GM18868 (cell line): Measurements from ENCODE around the gene LETM1.

ENCODE experiments used
- ATAC-seq: cut with Tn5 transposase; IDR thresholded peaks from one replicate; pipeline ENCODE4 v1.9.1; 2021; ENCODE audit warnings: mild to moderate bottlenecking, moderate library complexity; ENCODE audit not compliant: unreplicated experiment

The LETM1 gene

DNA sequence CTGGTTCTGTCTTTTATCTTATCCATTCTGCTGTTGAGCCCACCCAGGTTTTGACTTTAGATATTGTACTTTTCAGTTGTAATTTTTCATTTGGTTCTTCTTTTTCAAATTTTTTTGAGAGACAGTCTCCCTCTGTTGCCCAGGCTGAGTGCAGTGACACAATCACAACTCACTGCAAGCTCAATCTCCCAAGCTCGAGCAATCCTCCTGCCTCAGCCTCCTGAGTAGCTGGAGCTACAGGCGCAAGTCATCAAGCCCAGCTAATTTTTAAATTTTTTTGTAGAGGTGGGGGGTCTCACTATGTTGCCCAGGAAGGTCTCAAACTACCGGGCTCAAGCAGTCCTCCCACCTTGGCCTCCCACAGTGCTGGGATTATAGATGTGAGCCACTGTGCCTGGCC is 25.7 kb downstream of the LETM1 start:
- no peak for ATAC-seq

DNA sequence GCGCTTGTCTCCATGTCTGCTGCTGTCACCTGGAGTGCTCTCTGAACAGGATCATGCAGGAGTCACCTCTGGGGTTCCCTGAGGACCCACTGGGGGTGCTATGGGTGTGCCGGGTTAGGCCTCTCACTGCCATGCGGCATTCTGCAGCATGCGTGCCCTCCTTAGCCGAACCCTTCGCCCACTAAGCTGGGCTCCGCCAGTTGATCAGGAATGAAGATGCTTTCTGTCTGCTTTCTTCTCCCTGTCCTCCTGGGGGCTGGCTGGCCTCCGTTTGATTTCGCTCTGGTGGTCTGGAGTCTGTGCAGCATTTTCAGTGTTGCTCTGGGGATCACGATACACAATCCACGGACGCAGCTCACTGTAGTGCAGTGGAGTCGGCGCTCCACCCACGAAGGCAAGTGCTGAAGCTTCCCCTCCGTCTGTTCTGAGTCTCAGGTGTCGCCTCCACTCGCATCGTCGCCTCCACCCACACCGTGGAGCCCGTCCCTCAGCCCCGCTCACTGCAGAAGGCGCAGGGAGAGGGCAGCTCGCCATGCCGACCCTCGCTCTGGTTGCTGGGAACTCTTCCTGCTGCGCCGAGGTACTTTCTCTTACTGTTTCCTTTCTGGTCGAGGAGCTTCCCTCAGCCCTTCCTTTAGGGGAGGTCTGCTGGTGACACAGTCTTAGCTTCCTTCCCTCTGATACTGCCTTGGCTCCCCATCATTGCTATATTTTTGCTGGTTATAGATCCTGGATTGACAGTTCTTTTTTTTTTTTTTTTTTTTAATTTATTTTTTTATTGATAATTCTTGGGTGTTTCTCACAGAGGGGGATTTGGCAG is 29.2 kb downstream of the LETM1 start:
- ATAC-seq: no peak

DNA sequence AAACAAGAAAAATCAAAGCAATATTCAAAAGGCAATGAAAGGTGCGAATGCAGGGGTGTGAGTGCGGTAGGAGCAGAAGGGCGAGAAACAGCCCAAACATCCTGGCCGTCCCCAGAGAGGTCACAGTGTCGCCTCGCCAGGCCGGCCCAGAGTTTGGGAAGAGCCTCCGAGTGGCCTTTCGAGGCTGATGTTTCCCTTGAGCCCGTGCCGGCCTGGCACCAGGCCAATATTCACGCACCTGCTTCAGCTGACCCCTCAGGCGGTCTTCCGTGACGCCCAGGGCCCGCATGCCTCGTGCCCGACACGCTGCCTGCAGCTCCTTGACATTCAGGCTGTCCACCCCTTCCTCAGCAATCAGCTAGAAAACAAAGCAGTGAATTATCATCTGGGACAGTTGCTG is 30.6 kb downstream of the LETM1 start:
- no peak for ATAC-seq

DNA sequence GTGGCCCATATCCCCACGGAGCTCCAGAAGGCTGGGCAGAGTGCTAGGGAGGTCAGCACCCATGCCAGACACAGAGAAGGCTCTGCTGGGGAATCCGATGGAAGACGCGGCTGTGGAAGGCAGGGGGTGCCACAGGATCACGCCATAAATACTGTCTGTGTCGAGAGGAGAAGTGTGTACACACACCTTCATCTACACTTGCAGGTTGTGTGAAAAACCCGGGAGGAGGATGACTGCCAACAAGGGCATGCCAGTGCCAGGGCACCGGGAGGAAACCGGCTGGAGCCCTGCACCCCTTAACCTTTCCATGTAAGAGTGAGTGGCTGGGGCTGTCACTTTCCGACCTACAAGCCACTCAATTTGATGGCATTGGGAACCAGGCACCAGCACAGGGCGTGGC is 31.2 kb downstream of the LETM1 start:
- ATAC-seq: no peak

DNA sequence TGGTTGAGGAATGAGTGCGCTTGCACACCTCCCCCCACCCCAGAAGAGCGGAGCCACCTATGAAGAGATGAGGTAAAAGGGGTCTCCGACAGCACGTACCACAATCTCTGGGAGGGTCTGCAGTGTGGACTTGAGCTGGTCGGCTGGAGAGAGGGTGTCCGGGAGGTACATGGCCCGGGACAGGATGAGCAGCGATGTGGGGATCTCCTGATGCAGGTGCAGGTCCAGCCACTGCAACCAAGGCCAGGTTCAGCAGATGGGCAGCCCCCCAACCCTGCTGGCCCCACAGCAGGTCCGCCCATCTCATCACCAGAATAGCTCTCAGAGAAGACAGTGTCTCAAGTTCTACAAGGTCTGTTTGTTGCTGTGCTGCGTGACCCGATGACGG is 32.4 kb downstream of the LETM1 start:
- no peak for ATAC-seq

DNA sequence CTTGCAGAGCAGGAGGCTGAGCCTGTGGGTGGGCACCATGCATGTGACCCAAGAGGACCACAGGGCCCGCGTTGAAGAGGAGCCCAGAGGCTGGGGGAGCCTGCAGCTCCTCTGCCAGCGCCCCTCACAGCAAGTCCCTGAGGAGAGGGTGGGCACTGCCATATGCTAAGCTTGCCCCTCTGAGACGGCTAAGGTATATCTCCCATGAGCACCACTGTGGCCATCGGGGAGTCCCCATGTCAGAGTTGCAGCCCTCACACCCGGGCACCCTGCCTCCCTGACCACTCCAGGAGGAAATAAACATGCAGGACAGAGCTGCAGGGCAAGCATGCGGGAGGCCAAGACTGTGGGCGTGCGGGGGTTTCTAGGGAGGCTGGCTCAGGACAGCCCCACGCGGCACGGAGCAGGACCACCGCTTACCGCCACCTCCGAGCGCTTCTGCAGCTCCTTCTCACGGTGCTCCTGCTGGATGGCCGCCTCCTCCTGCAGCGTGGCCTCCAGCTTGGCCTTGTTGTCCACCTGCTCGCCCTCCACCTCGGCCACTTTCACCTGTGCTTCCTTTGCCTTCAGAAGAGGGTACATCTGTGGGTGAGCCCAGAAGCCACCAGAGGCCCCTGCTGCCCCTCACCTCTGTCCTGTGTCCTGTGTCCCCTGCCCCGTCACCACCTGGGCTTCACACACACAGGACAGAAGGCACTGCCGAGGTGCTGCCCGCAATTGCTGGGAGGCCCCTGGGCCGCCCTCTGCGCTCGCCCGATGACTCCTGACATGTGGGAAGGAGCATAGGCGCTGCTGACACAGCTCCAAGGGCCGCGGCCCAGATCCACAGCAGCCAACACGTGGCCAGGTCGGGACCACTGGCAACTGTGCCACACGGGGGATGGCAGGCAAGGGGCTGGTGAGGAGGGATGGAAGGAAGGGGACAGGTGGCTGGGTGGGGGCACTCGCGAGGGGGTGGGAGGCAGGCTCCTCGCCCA is 33.1 kb downstream of the LETM1 start:
- ATAC-seq: no peak

DNA sequence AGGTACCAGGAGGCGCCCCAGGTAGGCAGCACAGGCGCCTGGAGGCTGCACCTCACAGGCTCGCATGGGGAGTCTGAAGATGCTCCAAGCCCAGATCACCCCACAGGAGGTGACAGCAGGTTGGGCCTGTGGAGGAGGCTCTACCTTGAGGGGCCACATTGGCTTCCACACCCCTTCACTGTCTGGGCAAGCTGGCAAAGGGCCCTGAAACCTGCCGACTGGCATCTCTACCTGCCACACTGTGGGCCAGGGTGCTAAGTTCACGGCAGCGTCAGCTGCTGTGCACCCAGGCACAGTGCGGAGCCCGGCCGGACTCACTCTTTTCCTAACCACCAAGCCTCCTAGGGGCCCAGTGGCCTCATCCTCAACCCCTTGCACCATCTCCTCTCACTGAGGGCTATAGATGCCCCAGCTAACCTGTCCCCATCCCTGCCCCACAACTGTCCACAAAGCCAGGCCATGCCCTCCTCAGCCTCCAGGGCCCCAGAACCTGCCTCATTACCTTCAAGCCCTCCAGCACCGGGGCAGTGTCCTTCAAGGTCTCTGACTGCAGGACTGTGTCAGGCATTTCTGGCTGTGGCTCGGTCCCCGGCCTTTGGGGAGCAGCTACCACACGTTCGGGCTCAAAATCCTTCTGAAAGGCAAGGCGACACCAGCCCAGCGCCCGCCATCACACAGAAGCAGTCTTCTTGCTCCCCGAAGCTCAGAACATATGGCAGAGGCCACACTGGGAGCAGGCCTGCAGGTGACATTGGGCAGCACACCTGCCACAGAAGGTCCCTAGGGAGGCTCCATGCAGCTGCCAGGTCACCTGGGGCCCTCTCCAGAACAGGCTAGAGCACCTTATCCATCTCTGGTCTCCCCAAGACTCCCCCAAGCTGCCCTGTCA is 34.0 kb downstream of the LETM1 start:
- no peak for ATAC-seq

DNA sequence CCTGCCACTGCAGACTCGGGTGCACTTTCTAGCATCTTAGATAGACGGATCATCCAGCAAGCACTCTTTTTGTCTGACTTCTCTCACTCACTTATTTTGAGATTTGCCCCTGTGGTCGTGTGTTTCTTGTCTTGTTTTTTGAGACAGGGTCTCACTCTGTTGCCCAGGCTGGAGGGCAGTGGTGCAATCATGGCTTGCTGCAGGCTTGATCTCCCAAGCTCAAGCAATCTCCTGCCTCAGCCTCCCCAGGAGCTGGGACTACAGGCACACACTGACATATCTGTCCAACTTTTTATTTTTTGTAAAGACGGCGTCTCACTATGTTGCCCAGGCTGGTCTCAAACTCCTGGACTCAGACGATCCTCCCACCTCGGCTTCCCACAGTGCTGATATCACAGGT is 36.1 kb downstream of the LETM1 start:
- ATAC-seq: no peak

DNA sequence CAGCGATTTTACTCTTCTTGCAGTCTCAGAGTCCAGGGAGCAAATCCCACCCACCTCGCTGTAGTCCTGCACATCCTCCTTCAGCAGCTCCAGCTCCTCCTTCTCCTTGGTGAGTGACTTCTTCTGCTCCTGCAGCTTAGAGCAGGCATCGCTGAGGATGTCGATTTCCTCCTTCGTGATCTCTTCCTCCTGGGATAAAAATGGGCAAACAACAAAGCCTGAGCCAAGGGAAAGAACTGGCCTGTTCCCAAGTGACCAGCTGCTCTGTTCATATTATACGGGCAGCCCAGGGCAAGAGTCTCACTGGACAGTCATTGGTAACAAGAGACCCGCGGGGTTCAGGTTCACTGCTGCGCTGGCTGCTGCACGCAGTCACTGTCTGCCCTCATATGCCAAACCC is 36.7 kb downstream of the LETM1 start:
- ATAC-seq: no peak

DNA sequence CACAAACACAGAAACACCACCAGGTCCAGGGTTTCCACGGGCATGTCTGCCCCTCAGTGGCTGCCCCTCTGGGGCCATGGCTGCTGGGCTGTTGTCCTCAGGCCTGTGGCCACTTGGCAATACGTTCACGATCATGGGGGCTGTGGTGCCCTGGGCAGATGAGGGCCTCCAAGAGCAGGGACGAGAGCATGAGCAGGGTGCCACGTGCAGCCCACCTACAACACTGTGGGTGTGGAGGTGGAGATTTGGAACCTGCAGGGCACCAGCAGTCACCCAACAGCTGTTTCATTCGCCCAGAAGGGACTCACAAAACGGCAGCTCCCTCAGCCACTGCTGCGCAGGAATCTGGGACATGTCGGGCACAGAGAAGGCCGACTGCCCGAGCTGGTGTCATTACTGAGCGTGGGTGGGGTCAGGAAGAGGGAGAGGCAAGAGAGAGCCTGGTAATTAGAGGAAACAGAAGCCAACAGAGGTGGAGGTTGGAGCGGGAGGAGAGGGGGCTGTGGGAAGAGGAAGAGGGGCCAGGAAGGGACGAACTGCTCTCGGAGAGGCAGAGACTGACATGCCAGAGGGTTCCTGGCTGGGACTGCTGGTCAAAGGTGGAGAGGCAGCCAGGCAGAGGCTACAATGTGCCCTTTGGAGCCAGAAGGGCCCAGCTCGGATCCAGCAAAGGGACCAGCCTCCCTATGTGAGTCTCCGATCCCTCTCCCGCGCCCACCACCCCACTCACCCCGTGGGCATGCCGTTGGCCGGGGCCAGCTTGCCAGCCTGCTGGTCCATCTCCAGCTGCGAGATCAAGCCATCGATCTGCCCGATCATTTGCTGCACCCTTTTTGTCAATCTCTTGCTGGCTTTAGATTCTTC is 39.7 kb downstream of the LETM1 start:
- no peak for ATAC-seq

DNA sequence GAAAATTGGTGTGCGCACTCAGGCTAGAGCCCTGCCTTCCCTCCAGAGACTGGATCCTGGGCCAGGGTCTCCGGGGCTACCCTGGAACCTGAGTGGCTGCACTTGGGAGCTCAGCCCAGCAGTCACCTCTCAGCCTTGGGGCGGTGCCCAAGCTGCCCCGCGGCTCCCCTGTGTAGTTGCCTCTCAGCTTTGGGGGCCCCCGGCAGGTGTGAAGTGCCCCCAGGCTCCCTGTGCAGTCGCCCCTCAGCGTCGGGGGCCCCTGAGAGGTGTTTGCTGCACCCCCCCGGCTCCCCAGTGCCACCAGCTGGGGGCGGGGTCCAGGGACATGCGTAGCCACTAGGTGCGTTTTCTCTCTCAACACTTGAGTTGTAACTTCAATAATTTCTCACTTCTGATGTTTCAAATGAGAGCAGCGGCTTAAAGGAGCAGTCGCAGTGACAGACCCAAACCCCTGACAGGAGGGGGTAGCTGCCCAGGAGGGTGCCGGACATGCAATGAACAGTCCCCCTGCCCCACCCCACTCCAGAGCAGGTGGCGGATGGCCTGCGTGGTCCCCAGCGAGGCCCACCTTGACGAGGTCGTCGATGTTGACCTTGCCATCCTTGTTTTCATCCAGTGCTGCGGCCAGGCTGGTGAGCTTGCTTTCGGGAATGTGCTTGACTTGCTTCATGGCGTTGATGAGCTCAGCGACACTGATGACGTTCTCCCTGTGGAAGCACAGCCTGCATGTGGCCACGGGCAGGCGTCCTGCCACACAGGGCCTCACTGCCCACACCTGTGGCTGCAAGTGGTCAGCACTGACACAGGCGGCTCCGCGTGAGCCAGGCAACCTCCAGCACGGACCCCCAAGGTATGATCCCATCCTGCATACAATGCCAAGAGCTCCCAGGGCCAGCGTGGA is 40.6 kb downstream of the LETM1 start:
- ATAC-seq: no peak

DNA sequence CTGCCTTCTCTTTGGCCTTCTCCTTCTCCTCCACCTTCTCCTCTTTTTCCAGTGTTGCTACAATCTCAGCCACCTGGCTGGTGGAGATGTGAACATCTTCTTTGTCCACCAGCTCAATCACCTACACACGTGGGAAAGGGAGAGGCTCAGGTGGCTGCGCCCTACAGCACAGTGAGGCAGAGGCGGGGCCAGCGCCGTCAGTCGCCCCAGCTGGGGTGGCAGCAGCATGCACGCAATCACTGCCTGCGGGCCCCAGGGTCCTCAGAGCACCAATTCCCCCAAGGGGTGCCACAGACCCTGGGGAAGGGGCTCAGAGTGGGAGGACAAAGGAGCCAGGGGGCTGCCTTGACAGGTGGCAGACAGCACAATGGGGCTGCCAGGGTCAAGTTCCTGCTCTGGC is 41.5 kb downstream of the LETM1 start:
- ATAC-seq: no peak

DNA sequence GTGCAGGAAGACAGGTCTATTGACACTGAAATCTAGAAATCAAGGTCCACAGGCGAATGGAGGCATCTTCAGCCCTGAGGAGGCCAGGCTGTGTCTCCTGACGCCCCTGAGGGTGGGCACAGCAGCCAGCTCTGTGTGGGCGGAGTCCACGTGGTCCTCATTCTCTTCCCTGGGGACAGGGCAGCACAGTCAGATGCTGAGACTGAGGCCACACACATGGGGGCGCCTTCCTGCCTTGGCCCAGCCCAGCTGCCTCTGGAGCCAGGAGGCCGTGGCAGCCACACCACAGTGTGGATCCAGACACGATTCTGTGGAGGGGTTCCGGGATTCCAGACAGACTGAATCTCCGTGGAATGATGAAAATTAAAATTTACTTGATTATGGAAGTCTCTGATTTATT is 42.0 kb downstream of the LETM1 start:
- ATAC-seq: no peak

DNA sequence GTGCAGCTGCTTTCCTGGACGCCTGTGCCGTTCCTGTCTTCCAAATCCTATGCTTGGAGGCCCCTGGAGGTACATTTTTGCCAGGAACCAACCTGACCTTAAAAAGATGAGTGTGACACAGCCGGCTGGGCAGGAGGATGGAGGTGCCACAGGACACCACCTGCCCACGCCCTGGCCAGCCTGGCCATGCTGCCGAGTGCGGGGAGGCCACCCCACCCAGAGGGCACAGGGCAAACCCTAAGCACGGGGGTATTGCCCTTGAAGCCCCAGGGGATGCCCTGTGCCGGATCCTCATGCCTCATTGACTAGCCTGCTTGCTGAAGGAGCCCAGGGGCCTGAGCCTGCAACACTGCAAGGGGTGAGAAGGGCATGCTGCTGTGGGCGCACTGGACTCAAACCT is 42.7 kb downstream of the LETM1 start:
- no peak for ATAC-seq

DNA sequence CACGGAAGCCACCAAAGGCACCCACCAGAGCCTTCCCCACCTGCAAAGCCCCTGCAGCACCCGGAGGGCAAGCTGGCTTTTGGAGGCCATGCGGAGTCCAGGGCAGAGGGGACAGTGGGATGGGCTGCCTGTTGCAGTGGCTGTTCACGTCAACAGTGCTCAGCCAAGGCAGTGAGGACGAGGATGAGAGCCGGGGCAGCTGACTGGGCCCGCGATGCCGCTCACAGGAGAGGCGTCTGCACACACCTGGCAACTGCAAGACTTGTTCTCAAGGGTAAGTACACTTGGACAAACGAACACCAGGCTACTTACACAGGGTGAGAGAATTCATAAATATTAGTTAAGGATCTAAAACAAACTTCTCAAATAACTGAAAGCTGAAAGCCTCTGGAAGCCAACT is 43.2 kb downstream of the LETM1 start:
- ATAC-seq: no peak

DNA sequence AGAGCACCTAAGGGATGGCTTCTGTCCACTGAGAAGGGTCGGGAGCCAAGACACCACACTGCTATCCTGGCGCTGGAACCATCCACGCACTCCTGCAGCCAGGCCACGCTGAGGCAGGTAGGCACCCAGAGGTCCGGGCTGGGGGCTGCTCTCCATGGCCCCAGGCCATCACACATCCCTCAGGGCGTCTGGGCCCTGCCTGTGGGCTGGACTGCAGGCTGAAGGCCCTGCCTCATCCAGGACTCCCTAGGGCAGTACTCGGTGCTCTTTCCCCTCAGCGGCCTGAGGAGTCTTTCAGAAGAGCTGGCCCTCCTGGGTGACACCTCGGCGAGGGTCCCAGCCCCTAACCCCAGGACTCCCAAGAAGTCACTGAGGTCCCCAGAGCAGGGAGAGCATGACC is 45.2 kb downstream of the LETM1 start:
- no peak for ATAC-seq

DNA sequence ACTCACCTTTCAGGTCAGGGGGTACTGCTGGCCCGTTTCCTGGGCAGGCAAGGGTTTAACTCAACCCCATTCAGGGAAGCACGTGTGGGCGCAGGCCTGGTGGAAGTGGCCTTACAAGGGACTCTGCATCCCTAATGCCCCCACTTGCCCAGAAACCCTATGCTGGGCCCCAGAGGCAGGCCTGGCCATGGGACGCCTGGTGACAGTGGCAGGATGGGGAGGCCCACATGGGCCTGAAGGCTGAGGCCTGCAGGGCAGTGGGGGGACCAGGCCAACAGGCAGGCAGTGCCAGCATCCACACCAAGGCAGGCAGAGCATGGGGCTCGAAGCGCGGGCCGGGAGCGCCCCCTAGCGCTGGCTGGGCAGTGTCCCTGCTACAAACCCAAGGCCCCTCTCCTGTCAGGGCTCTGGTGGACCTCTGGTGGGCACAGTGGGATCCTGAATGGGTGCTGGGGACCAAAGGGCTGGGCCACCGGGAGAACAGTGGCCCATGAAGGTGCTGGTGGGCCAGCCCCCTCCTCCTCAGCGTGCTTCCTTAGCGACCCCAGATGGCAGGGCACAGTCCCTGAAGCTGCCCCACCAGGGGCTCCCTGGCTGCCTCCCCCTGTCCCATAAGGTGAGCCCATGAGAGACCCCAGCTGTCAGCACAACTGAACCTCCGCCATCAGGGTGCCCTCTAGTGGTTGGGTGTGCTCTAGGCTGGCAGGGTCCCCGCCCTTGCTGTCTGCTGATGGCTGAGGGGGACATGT is 46.0 kb downstream of the LETM1 start:
- ATAC-seq: no peak
